Panc1 (cell line): Measurements from ENCODE around the gene MAPKAP1. TPM values are rescaled to one million over a fixed set of nuclear protein-coding genes. Genes with fewer than 3 reads are reported as not detected.

Experiments used
- ATAC-seq: fragments of 200-7000 bp; cut with Tn5 transposase; 2 replicates; pipeline ENCODE4 v1.9.1; 2020; ENCODE audit warnings: mild to moderate bottlenecking, moderate library complexity
- BruUV-seq: library from RNA; stranded (reverse); fragments of 400-500 nt; replicated peaks from 2 replicates; lab custom pipeline; 2021; lab: Mats Ljungman, UMichigan
- CTCF ChIA-PET: fragments of 300-600 bp; sonication (Branson Sonifier 250); formaldehyde crosslinking; loops from one replicate; lab custom pipeline; 2022; ENCODE audit warnings: antibody characterized with exemption; lab: Charles Lee
- POLR2A ChIA-PET: fragments of 300-600 bp; sonication (Branson Sonifier 250); formaldehyde crosslinking; loops from one replicate; lab custom pipeline; 2022; ENCODE audit warnings: antibody characterized with exemption; lab: Charles Lee
- DNase-seq: peaks from one replicate; pipeline ENCODE4 v3.0.0-alpha.2; 2010; ENCODE audit warnings: low read depth, low spot score
- H3K27ac ChIP-seq: 2 replicates; pipeline ENCODE4 v1.5.1; 2011; ENCODE audit warnings: mild to moderate bottlenecking, low read length, inconsistent platforms
- H3K27me3 ChIP-seq: fragments of 200-500 bp; sonication (Bioruptor generic); 2 replicates; pipeline ENCODE4 v1.6.0; 2014; ENCODE audit warnings: low read length, inconsistent platforms; ENCODE audit not compliant: control insufficient read depth, insufficient read depth
- H3K36me3 ChIP-seq: fragments of 200-500 bp; sonication (Bioruptor generic); 2 replicates; pipeline ENCODE4 v1.5.1; 2014; ENCODE audit warnings: inconsistent platforms, mild to moderate bottlenecking, low read length, moderate library complexity; ENCODE audit not compliant: control insufficient read depth, insufficient read depth
- H3K4me1 ChIP-seq: 2 replicates; pipeline ENCODE4 v1.5.1; 2011; ENCODE audit warnings: inconsistent platforms, mild to moderate bottlenecking, low read length, moderate library complexity; ENCODE audit not compliant: control insufficient read depth, insufficient read depth
- H3K4me3 ChIP-seq, 2 experiments: 2 replicates each; pipeline ENCODE4 v1.5.1; 2011 to 2012; ENCODE audit warnings: low read depth in 2 of 2, low read length in 2 of 2, mild to moderate bottlenecking in 2 of 2, inconsistent platforms in 1 of 2, moderate library complexity in 1 of 2
- H3K9me3 ChIP-seq: fragments of 200-500 bp; sonication (Bioruptor generic); 2 replicates; pipeline ENCODE4 v1.5.1; 2014; ENCODE audit warnings: low read depth, mild to moderate bottlenecking, inconsistent platforms, low read length, moderate library complexity; ENCODE audit not compliant: control insufficient read depth, insufficient read depth
- CTCF ChIP-seq: fragments of 450-650 bp; IDR thresholded peaks from 2 replicates; pipeline ENCODE4 v1.5.1; 2017; ENCODE audit warnings: mild to moderate bottlenecking
- POLR2AphosphoS5 ChIP-seq: IDR thresholded peaks from 2 replicates; pipeline ENCODE4 v1.6.1; 2012; ENCODE audit warnings: mild to moderate bottlenecking, low read depth, low read length, moderate library complexity
- REST ChIP-seq, 2 experiments: IDR thresholded peaks; 2 replicates each; pipeline ENCODE4 v1.6.1; 2011 to 2012; ENCODE audit warnings: low read depth in 2 of 2, control low read depth in 1 of 2, low read length in 1 of 2, mild to moderate bottlenecking in 1 of 2, moderate library complexity in 1 of 2; ENCODE audit not compliant: insufficient read depth in 1 of 2
- SIN3A ChIP-seq: IDR thresholded peaks from 2 replicates; pipeline ENCODE4 v1.6.1; 2012; ENCODE audit warnings: low read depth, mild to moderate bottlenecking, low read length, moderate library complexity, borderline replicate concordance; ENCODE audit not compliant: insufficient read depth
- TCF7L2 ChIP-seq: IDR thresholded peaks from 2 replicates; pipeline ENCODE4 v1.6.1; 2011; ENCODE audit warnings: mild to moderate bottlenecking, low read depth, low read length, inconsistent platforms
- in situ Hi-C: cut with HindIII; loops from 2 replicates; pipeline ENCODE4 v1.10.0; 2016; ENCODE audit warnings: low sequenced_read_pairs, low pct_unique_long_range_greater_than_20kb
- intact Hi-C: fragments of 100-400 bp; cut with micrococcal nuclease; formaldehyde crosslinking; loops from one replicate; pipeline ENCODE4 v1.10.0; 2022; ENCODE audit not compliant: unreplicated experiment
- total RNA-seq: library from RNA; stranded (reverse); gene quantifications from one replicate; pipeline ENCODE4 v1.2.1, GENCODE V29; 2021; ENCODE audit not compliant: unreplicated experiment

MAPKAP1 gene
- total RNA-seq, 1 experiment from 2014 or later: 72.7 TPM

DNA sequence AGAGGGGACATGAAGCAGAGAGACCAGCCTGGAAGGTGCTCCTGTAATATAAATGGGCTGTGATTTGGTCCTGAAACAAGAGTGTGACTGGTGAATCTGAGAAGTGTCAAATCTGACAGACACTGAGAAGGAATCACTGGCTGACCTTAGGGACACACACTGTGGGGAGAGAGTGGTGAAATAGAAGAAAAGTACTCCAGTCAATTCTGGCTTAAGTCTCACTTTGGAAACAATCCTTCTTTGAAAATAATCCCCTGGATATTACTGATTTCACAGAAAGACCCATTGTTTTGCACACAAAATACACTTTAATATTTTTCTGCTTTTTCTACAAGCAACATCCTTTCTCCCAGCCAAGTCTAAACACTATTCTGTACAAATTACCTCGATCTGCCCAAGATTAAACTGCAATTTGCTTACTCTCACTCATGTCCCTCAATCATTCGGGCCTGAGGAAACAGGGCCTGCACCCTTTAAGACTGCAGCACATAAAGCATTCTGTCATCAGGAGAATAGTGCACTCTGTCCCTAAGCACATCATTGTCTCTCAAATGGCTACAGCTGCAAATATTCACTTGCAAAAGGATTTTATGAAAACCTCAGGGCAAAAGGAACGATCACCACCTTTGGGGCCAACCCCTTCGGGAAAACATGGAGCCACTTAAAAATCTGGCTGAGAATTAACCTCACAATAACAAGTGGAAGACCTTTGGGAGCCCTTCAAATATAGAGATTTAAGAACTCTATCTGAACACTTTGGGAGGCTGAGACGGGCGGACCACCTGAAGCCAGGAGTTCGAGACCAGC is 68.6 kb downstream of the MAPKAP1 start:
- DNase-seq: no peak
- Histone ChIP-seq H3K27ac (no peak overlapping the region), H3K4me1 (peaks cover 9% of the 10 kb centered on the region; the same call in 1 of the 2 replicates), H3K27me3 (no peaks in the 10 kb centered on the region), H3K9me3 (no peaks in the 10 kb centered on the region), H3K4me3 (no peak overlapping the region), H3K36me3 (no peaks in the 10 kb centered on the region)
- CTCF ChIA-PET: no interaction called here
- in situ Hi-C loops: no loop called here
- intact Hi-C loops: no loop called here
- POLR2A ChIA-PET: interaction anchor here (0.5 kb wide), 1 partner anchor 140 kb away, joined by 4 read pairs; no protein-coding TSS in a partner anchor
- ATAC-seq: no peak
- TF ChIP-seq CTCF (no peak), POLR2AphosphoS5 (no peak), TCF7L2 (no peak), SIN3A (no peak), REST (IDR thresholded peaks at IDR 0.05; ENCODE audit: insufficient read depth in 1 of 2, low read depth in 2 of 2, low read length in 1 of 2) (no peak)
- no TSS peak for BruUV-seq

- no peak for TF ChIP-seq POLR2AphosphoS5
- POLR2A ChIA-PET: no interaction called here
- no peak for ATAC-seq
- no peaks in the 10 kb centered on the region for H3K27me3 ChIP-seq
- peaks cover 14% of the 10 kb centered on the region for H3K4me1 ChIP-seq
- intact Hi-C loops: no loop called here
- no peak overlapping the region for H3K27ac ChIP-seq
- CTCF ChIA-PET: no interaction called here
- in situ Hi-C loops: no loop called here
- BruUV-seq: no TSS peak
- no peak for DNase-seq
- no peaks in the 10 kb centered on the region for H3K36me3 ChIP-seq
- no peak overlapping the region for H3K4me3 ChIP-seq
- H3K9me3 ChIP-seq: no peaks in the 10 kb centered on the region
These were observed 69.8 kb downstream of the MAPKAP1 start for GRCh38 chr9:125637241-125637640.

GRCh38 chr9:125635888-125636287 is 71.1 kb downstream of the MAPKAP1 start:
- CTCF ChIA-PET: no interaction called here

More at GRCh38 chr9:125635888-125636287, 71.1 kb downstream of the MAPKAP1 start:
- DNase-seq: no peak
- H3K9me3 ChIP-seq: no peaks in the 10 kb centered on the region
- TF ChIP-seq SIN3A (no peak), CTCF (no peak), REST (IDR thresholded peaks at IDR 0.05; ENCODE audit: insufficient read depth in 1 of 2, low read depth in 2 of 2, low read length in 1 of 2) (no peak), POLR2AphosphoS5 (no peak), TCF7L2 (no peak)
- H3K36me3 ChIP-seq: no peaks in the 10 kb centered on the region
- BruUV-seq: no TSS peak
- H3K27ac ChIP-seq: no peak overlapping the region
- H3K4me3 ChIP-seq: no peak overlapping the region
- H3K27me3 ChIP-seq: no peaks in the 10 kb centered on the region
- intact Hi-C loops: no loop called here
- H3K4me1 ChIP-seq: peaks cover 14% of the 10 kb centered on the region
- POLR2A ChIA-PET: no interaction called here
- in situ Hi-C loops: no loop called here
- ATAC-seq: no peak
